Omental fat pad (tissue), 4 donors: Measurements from ENCODE around the gene MAD2L1BP. TPM values are rescaled to one million over a fixed set of nuclear protein-coding genes. Genes with fewer than 3 reads are reported as not detected.

Experiments
- ATAC-seq: fragments of 150-250 bp; one replicate; pipeline ENCODE4 v1.9.1; 2016; ENCODE audit warnings: mild to moderate bottlenecking, moderate library complexity; ENCODE audit not compliant: low FRiP score
- DNase-seq: peaks from one replicate; pipeline ENCODE4 v3.0.0-alpha.2; 2019; ENCODE audit warnings: low spot score
- total RNA-seq, 4 donors: library from RNA; depleted of rRNA; stranded (reverse); fragments of >200 nt; gene quantifications; one replicate each; pipeline ENCODE4 v1.1.0, GENCODE V29; 2016
- TF ChIP-seq, protein P1 (sequence below), 3 donors: fragments of 450-650 bp; IDR thresholded peaks; one replicate each; pipeline ENCODE4 v1.5.1; 2016 to 2017; ENCODE audit warnings: antibody characterized with exemption in 3 of 3, mild to moderate bottlenecking in 3 of 3, moderate library complexity in 2 of 3

Gene MAD2L1BP
- total RNA-seq, 4 donors from 2014 or later: 26.3 to 49.0 (median 33.1) TPM

DNA sequence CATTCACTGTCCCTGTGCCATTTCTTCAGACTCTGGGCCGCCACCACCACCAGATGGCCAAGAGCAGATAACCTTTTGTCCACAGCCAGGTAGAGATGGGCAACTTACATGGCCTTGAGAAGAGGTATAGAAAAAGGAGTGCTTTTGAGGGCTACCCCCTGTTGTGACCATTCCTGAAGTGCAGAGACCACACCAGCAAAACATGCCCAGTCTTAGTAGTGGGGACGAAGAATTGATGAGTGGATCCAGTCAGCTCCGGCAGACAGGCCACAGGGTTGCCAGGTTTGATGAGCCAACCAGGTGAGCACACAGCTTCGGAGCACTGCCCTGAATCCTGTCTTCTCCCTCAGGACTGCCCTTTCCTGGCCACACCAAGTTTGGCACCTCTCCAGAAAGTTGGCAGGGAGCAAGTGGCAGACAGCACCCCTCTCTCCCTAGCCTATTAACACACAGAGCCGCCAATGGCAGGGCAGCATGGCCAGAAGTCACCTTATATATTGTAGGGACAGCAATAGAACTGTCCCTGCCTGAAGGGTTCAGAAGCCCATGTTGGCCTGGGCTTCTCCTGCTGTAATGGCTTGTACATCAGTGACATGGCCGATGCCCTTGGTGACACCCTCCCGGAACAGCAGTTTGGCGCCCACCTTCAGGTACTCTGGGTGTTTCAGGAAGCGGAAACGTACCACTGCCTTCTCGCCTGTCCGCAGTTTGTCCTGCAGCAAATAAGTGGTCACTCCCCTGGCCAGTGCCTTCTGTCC is 14.4 kb upstream of the MAD2L1BP start:
- no peak for ATAC-seq
- TF ChIP-seq, protein P1, sequence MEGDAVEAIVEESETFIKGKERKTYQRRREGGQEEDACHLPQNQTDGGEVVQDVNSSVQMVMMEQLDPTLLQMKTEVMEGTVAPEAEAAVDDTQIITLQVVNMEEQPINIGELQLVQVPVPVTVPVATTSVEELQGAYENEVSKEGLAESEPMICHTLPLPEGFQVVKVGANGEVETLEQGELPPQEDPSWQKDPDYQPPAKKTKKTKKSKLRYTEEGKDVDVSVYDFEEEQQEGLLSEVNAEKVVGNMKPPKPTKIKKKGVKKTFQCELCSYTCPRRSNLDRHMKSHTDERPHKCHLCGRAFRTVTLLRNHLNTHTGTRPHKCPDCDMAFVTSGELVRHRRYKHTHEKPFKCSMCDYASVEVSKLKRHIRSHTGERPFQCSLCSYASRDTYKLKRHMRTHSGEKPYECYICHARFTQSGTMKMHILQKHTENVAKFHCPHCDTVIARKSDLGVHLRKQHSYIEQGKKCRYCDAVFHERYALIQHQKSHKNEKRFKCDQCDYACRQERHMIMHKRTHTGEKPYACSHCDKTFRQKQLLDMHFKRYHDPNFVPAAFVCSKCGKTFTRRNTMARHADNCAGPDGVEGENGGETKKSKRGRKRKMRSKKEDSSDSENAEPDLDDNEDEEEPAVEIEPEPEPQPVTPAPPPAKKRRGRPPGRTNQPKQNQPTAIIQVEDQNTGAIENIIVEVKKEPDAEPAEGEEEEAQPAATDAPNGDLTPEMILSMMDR (IDR thresholded peaks at IDR 0.05): no peak
- no peak for DNase-seq

DNA sequence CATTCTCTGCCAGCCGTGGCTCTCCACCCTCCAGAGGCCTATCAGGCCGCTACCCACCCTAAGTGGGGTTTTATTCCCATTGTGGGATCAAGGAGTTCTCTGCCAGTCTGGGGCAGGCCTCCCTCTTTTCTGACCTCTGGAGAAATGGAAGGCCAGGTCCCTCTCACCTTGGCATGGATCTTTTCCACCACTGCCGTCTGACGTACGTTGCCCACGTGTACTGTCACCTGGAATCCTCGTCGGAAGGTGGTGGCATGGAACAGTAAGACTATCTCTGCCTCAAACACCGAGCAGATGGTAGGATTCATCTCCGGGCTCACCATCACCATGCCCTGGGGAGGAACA is 13.8 kb upstream of the MAD2L1BP start:
- no peak for ATAC-seq
- TF ChIP-seq, protein P1 (IDR thresholded peaks at IDR 0.05): no peak
- DNase-seq: no peak

DNA sequence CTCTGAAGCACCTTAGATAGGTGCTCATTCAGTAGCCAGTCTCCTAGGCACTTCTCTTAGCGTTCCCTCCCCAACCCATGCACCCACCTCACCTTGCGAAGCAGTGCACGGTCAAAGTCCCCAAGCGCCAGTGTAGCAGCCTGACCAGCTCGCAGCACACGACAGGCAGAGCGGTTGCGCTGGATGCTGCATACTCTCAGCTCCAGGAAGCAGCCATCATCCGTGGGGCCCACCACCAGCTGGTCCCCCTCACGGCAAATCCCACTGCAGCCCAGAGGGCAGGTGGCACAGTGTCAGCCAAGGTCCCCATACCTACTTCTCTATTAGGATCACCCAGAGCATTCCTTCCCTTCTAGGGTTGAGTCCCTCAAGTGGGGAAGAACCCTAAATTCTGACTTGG is 13.1 kb upstream of the MAD2L1BP start:
- DNase-seq: no peak
- ATAC-seq: no peak
- TF ChIP-seq, protein P1 (IDR thresholded peaks at IDR 0.05): no peak

DNA sequence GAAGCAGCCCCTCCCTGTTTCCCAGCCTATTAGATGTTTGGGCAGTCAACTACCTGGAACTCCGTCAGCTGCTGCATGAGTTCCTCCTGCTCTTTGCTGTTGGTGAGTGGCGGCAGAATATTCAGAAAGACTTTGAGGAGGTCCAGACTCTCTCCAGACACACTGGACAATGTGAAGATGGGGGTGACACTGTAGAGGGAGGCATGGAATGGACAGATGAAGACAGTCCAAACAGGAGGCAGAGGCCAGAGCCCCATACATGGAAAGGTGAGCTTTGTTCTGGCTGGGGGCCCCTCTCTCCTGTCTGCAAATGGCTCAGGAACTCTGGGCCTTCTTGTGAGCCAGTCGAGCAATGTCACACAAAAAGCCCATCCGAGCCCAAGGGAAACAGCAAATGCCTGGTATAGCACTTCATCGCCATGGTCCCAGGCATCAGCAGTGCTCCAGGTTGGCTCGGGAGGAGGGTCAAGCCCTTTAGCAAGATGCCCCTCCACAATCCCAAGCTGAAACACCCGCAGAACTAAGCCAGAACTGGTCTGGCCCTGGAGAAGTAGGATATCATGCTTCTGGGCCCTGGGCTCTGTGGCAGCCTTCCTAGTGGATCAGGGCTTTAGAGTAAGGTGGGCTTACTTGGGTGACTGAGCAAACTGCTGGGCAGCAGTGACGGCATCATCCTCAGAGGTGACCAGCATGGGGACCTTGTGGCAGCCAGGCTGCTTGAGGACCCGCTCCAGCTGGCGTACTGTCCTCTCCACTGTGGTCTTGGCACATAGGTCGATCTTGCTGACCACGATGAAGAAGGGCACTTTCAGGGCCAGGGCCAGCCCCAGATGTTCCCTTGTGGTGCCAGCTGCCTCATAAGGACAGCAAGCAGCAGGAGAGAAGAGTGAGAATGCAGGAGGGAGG is 11.5 kb upstream of the MAD2L1BP start:
- TF ChIP-seq, protein P1 (IDR thresholded peaks at IDR 0.05): no peak
- ATAC-seq: no peak
- no peak for DNase-seq

DNA sequence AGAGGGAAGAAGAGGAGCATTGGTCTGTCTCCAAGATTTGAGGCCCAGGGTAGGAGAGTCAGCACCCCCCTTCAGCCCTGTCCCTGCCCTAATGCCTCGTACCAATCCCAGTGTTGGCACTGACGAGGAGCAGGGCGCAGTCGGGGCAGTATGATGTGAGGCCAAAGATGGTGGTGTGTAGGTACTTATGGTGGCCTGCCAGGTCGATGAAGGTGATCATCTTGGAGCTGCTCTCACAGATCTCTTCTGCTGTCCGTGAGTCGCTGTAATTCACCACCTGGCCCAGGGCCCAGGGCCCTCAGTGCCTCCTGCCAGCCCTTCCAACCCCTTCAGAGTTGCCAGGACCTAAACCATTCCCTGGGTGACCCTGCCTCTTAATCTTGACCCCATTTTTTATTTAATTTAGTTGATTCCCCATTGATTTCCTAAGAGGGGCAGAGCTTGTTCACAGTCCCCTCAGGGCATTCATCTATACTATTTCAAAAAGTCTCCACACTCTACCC is 10.8 kb upstream of the MAD2L1BP start:
- DNase-seq: no peak
- TF ChIP-seq, protein P1 (IDR thresholded peaks at IDR 0.05): no peak
- ATAC-seq: no peak

DNA sequence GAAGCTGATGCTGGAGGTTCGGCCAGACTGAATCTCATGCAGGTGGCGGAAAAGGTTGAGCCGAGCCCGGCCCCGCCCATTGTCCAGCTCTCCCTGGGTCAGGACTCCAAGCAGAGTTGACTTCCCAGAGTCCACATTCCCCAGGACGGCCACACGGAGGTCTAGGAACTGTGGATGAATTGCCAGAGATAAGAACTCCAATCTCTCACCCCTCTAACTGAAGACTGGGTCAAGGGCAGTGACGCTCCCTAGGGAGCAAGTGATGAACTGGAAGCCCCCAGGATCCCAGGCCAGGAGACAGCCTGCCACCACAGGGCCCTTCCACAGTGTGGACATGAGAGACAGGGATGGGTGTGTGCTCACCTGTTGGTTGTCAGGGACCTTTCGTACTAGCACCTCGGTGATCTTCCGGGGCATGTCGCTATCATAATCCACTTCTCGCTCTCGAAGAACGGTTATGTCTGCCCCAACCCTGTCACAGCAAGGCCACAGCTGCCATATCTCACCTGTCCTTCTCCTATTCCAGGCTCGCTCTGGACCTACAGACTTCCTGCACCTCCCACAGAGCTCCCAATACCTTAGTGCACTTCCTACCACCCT is 10.1 kb upstream of the MAD2L1BP start:
- no peak for DNase-seq
- no peak for ATAC-seq
- TF ChIP-seq, protein P1 (IDR thresholded peaks at IDR 0.05): no peak
